NCI-H2029 (cell line): ENCODE results near the gene PPIAL4G.
"Not testable (repeated sequence)": the region's sequence is repeated elsewhere in the genome, so short reads cannot be mapped to it uniquely, and the experiment has no call there.

ENCODE experiments used
- DNase-seq: peaks from one replicate; lab custom pipeline; 2025; lab: John Stamatoyannopoulos, UW

Gene PPIAL4G

GRCh38 chr1:148483029-148483428 is at the start of gene PPIAL4G:
PPIAL4G (minus strand) TSS chr1:148483302; CDS start chr1:148483252, 50 bp downstream.
- not testable (repeated sequence) for DNase-seq

- DNase-seq, result not testable (repeated sequence)
Measured at GRCh38 chr1:148532158-148532557, 49.1 kb upstream of the PPIAL4G start.

DNA sequence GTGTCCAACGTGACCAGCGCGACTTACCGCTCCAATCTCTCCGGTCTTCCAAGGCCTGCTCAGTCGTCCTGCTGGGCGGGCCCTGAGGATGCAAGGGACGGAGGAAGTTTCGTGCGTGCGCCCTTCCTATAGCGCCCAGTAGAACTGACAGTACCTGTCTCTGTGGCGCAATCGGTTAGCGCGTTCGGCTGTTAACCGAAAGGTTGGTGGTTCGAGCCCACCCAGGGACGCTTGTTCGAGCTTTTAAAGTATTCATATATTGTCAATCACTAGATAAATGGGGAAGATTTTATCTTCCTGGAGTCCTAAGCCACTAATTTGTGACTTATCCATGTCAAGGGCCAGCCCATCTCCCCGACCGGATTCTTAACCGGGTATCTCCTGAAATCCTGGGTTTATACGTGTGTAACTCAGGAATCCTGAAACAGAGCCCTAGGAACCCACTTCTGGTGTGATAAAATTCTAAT is 46.0 kb upstream of the PPIAL4G start:
- not testable (repeated sequence) for DNase-seq

DNA sequence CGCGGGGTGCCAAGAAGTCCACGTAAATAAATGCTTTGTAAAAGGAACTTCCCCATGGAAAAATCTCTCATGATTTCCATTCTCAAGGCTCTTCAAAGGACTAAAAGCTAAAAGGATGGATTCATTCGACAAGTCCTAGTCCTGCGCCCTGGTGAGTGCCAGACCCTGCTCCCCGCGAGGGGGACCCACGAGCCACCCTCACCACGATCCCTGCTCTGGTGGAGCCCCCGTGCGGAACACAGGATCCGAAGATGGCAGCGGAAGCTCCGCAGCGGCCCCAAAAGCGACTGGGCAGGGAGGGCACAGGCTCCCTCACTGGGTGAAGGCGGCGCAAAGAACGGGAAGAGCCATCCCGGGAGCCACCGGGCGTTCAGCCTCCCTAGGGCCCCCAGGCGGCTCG is 45.5 kb upstream of the PPIAL4G start:
- not testable (repeated sequence) for DNase-seq

GRCh38 chr1:148526587-148526986 is 43.5 kb upstream of the PPIAL4G start:
- DNase-seq, result not testable (repeated sequence)

GRCh38 chr1:148523205-148524144 is 40.4 kb upstream of the PPIAL4G start:
- not testable (repeated sequence) for DNase-seq

DNA sequence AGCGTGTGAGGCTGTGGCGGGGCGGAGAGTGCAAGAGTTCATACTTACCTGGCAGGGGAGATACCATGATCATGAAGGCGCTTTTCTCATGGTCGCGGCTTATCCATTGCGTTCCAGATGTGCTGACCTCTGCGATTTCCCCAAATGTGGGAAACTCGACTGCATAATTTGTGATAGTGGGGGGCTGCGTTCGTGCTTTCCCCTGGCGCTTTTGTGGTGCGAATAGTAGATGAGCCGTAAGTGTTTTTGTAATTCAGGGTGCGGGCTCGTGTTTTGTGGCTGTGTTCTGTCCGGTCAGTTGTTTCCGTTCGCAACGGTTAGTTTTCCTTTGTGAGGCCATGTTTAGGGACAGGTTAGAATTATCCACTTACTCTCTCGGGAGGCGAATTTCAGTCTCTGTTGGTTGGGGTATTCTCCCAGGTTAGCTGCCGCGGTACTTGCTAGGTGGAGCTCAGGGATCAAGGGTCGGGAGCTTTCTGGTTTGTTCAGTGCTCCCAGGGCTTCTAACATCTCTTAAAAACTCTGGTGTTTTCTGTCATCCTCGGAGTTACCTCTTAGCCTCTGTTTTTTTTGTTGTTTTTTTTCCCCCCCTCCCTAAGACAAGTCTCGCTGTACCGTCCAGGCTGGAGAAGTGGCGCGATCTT is 39.6 kb upstream of the PPIAL4G start:
- peak; percentile 86 for DNase-seq

DNA sequence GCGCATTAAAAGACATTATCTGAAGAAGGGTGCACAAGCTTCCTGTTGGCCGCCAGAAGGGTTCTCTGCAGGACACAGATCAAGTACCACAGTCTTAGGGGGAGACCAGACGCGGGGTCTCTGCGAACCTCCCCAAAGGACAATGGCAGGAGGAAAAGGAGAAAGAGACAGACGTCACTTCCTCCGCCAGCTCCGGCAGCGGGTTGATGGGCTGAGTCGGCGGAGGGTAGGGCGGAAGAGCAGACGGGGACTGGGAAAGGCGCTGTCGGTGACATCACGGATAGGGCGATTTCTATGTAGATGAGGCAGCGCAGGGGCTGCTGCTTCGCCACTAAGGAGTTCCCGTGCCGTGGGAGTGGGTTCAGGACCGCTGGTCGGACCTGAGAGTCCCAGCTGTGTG is 39.0 kb upstream of the PPIAL4G start:
- peak; percentile 82 for DNase-seq

DNA sequence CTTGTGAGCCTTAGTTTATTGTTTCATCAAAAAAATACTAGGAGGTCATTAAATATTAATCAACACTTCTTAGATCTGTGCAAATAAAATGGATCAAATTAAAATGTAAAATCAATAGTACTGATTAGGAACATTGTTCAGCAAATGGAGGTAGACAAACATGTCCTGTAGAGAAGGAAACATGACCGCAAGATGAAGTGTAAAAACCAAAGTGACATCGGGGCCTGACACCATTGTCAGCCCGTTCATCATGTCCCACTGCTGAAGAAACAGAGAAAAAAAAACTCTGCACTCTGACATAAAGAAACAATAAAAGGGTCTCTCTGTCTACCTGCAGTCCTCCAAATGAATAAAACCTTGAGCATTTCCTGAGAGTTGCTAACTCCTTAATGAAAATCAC is 31.2 kb upstream of the PPIAL4G start:
- DNase-seq, result not testable (repeated sequence)

- not testable (repeated sequence) for DNase-seq
Measured at GRCh38 chr1:148512571-148513184, 29.6 kb upstream of the PPIAL4G start.

GRCh38 chr1:148493933-148494332 is 10.8 kb upstream of the PPIAL4G start:
- not testable (repeated sequence) for DNase-seq

DNA sequence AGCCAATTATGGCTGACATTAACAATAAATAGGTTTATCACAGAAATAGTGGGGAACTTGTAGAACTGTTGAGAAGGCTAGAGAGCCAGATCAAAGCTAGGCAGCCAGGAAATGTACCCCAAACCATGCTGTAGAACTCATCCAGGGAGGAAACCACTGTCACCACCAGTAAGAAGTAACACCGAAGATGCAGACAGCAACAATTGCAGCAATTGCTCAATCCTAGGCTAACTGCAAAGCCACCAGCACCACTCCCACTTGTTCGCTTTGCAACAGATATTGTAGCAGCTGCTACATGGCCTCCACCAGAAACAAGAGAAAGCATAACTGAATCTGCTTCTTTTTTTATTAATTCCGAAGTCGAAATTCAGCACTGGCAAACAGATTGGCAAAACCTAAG is 2.0 kb downstream of the PPIAL4G start:
- DNase-seq, result not testable (repeated sequence)

DNA sequence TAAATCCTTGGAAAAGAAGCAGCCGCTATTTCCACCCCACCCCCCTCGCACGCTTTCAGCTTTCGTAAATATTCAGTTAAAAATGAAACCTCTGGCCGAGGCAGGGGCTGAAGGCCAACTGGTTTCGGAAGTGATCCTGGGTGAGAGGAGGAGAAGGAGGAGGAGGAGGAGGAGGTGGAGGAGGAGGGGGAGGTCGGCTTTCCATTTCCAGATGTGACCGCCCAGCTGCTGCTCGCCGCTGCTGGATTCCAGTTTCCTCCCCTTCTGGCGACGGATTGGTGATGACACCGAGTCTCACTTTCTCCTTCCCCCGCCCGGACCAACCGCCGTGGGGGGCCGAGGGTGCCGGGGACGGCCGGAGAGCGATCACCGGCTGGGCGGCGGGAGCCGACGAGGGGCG is 23.4 kb downstream of the PPIAL4G start:
- DNase-seq, result not testable (repeated sequence)

GRCh38 chr1:148458901-148459581 is 24.1 kb downstream of the PPIAL4G start:
- not testable (repeated sequence) for DNase-seq

DNA sequence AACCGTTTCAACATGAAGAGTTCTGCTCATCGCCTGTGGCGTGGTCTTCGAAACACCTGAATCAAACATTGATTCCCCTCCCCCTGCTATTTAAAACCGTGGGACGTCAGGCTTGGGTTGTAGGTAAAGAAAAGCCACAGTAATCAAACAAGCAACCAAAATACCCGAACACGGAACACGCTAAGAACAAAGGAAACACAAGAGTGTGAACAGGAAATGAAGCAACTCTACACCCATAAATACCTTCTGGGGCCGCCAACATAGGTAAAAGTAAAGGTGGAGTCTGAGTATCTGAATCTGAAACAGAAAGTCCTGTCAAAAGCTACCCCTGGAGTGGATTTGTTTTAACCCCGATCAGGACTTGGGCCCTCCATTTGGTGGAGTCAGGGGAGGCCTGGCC is 24.7 kb downstream of the PPIAL4G start:
- DNase-seq, result not testable (repeated sequence)

DNA sequence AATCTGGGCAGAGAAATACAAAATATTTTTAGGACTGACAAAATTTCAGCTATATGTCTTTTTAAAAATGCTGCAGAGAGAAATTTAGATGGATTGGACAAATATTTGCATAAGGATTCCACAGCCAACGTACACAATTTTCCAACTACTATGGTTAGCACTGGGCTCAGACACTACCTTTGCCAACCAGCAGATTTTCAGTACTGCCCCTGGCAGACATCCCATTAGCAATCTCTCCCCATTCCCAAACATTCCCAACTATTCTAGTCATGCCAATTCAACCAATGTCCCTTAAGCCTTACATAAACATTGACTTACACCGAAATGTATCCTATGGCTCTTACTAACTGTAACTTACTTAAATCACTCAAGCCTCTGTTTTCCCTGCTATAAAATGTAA is 30.3 kb downstream of the PPIAL4G start:
- DNase-seq, result not testable (repeated sequence)

DNA sequence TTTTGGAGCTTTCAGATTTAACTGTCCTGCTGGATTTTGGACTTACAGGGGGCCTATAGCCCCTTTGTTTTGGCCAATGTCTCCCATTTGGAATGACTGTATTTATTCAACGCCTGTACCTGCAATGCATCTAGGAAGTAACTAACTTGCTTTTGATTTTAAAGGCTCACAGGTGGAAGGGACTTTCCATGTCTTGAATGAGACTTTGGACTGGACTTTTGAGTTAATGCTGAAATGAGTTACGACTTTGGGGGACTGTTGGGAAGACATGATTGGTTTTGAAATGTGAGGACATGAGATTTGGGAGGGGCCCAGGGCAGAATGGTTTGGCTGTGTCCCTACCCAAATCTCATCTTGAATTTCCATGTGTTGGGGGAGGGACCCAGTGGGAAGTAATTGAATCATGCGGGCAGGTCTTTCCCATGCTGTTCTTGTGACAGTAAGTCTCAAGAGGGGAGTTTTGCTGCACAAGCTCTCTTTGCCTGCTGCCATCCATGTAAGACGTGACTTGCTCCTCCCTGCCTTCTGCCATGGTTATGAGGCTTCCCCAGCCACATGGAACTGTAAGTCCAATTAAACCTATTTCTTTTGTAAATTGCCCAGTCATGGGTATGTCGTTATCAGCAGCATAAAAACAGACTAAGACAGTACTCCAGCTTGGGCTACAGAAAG is 43.3 kb downstream of the PPIAL4G start:
- not testable (repeated sequence) for DNase-seq

GRCh38 chr1:148435406-148435805 is 47.7 kb downstream of the PPIAL4G start:
- DNase-seq, result no peak

DNA sequence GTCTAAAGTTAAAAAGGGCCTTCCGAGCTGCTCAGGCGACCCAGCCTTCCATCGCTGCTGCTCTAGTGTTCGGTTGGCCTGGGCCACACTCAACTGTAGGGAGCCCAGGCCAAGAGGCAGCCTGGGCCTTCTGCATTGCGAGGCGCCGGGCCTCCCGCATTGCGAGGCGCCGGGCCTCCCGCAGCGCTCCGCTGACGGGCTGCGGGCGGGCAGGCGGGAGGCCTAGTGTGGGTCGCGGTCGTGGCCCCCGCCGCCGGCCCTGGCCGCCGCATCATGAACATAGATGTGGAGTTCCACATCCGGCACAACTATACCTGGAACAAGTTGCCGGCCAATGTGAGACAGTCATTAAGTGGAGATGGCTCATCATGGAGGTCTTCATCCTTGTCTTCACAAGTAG is 48.3 kb downstream of the PPIAL4G start:
- DNase-seq, result no peak

- DNase-seq, result not testable (repeated sequence)
Measured at GRCh38 chr1:148432916-148433317, 50.2 kb downstream of the PPIAL4G start.
